ENCODE results near the gene PRAME.
"Not testable (repeated sequence)": the region's sequence is repeated elsewhere in the genome, so short reads cannot be mapped to it uniquely, and the experiment has no call there.

Gene PRAME

DNA sequence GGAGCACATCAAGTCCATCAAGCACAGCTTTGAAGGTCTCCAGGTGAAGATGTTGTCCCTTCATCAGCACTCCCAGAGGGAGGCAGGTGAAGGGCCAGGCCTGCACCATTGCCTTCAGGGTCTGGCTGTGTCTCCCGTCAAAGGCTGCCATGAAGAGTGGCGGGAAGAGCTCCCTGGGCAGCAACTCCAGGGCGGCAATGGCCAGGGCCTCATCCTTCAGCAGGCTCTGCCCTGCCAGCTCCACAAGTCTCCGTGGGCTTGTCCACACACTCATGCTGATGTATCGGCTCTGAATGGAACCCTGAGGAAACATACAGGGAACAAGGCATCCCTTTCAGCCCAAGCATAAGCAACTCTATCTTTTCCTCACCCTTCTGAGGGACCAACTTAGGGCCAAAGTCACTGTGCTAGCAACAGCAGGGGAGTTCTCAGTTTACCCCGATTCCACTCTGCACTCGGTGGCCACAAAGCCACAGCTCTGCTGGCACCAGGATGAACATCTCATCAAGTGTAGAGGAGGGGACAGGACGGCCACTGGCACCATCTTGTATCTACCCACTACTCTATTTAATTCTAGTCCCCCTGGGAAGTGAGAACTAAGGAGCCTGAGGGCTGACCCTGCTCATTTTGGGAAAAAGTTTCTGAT, 8.2 kb downstream of the PRAME start:
- DNase-seq (ENCODE audit: low spot score) = no peak

DNA sequence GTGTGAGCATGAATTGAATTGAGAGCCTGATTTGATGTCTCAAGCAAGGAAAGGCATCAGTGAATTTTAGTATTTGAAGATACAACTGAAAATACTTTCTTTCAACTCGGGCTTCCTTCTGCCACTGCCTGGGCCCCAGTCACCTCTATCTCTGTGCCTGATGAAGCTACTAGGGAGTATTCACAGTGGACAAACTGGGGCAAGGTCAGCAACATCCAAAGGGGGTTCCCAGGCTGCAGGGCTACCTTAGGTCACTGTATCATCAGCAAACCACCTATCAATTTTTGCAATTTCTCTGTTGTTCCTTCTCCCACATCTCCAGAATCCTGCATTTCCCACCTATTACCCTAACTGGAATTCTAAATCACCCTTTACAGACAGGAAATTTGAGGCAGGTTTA, 10.2 kb downstream of the PRAME start:
- no peak for DNase-seq (ENCODE audit: low spot score)

DNA sequence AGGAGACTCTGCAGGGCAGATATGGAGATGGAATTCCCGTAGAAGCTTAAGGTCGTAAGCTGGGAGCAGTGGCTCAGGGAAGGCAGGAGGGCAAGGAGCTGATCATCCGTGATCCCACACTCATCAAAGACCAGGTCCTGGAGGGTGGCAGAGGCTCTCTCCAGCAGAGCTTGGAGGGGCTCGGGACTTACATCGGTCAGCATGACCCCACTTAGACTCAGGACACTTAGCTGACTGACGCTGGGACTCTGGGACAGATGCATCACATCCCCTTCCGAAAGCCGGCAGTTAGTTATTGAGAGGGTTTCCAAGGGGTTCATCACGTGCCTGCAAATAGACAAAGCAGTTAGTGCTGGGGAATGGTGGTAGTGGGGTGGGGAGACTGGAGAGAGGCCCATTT, 10.7 kb downstream of the PRAME start:
- no peak for DNase-seq (ENCODE audit: low spot score)

DNA sequence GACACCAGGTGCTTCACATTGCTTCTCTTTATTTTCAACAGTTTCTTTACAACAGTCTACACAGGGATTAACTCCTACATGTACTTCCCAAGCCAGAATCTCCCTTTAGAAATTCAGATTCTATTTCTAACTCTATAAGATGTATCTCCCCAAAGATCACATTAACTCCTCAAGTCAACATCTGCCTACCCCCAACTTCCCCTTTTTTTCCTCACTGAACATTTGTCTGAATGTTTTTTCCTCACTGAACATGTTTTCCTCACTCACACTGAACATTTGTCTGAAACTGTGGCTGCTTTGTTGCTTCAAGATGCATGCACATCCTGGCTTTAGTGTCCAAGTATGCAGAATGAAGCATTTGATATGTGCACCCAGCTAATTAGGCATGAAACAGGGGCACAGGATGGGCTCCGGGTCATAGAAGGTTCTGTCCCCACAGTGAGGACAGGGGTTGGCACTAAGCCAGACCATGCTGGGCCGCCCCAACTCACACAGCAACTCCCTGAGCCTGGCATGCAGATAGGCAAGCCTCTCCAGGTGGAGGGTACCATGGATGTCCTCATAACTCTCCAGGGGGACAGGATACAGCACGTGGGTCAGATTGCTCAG, 11.3 kb downstream of the PRAME start:
- no peak for DNase-seq (ENCODE audit: low spot score)

DNA sequence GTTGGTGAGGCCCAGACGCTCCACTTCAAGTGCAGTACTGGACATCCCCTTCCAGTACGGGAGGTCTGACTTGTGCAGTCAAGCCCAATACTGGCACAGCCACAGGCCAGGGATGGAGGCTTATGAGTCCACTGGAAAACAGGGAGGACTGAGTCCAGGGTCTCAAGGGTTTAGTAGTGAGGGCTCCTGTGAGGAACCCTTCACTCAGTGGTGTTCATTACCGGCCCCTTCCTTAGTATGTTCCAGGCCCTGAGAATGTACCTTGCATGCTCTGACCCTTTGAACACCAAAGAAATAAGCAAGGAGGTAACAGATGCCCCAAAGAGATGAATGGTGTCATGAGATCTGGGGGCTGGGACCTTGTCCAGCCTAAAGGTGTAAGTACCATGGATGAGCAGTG, 11.8 kb downstream of the PRAME start:
- DNase-seq (ENCODE audit: low spot score) = no peak

DNA sequence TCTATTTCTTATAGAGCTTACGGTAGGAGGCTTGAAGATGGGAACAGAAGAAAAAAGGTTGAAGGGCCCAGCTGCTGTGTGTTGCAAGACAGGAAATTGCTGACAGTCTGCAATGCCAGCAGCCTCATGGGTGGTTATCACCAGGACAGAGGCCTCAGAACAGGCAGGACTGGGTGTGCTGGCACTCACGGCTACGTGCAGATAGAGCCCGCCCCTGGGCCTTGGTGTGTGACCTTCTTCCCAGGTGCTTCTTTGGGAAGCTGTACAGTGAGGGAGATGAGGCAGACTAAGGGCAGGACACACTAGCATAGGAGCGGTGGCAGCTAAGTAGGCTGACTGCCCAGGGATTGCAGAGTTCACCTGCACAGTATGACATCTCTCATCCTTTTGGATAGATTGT, 12.6 kb downstream of the PRAME start:
- DNase-seq (ENCODE audit: low spot score) = no peak

DNA sequence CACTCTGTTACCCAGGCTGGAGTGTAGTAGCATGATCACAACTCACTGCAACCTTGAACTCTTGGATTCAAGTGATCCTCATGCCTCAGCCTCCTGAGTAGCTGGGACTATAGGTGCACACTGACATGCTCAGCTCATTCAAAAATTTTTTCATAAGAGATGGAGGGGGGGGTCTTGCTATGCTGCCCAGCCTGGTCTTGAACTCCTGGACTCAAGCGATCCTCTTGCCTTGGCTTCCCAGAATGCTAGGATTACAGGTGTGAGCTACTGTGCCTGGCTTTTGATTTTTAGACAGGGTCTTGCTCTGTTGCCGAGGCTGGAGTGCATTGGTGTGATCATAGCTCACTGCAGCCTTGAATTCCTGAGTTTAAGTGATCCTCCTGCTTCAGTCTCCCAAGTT, 14.0 kb downstream of the PRAME start:
- no peak for DNase-seq (ENCODE audit: low spot score)

DNA sequence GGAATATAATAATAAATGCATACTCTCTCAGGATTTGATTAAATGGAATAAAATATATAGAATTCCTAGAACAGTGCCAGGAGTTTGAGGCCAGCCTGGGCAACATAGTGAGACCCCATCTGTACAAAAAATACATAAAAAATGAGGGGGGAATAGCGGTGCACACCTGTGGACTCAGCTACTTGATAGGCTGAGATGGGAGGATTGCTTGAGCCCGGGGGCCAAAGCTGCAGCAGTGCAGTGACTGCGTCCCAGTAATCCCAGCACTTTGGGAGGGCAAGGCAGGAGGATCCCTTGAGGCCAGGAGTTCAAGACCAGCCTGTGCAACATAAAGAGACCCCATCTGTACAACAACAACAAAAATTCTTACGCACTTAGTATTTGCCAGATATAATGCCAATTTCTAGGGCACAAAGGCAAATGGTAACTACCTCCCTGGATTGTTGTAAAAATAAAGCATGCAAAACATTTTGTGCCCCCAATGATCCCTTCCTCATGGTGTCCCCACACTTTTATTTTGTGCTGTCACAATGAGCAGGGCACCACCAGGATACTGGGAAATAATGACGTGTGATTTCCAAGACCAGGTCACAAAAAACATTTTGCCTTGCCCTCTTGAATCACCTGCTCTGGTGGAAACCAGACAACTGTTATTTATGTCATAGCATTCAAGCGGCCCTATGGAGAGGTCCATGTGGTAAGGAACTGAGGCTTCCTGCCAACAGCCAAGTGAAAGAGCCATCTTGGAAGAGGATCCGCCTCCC, 20.7 kb downstream of the PRAME start:
- no peak for DNase-seq (ENCODE audit: low spot score)

DNA sequence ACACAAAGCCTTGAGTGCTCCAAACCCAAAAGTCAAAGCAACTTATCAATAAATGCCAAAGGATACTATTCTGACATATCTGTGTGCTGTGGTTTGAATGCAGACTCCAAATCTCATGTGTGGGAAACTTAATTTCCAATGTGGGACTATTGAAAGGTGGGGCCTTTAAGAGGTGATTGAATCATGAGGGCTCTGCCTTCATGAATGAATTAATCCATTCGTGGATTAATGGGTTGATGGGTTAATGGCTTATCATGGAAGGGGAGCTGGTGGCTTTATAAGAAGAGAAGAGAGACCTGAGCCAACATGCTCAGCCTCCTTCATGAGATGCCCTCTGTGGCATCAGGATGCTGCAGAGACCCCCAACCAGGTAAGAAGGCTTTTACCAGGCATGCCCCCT, 22.1 kb downstream of the PRAME start:
- DNase-seq (ENCODE audit: low spot score) = no peak

DNA sequence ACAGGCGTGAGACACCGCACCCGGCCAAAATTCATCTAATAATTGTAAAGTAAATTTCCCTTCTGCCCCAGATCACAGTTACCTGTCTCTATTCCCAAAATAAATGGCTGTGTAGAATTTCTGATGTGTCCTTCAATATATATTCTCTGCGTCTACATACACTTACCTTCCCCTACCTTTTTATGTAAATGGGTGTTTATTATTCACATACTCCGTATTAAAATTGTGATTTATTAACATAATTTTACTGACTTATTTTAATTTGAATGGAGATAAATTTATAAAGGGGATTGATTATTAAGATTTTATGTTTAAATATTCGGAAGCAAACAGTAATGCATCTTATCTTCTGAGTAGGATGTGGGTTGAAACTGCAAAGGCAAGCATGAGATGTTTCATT, 22.6 kb downstream of the PRAME start:
- no peak for DNase-seq (ENCODE audit: low spot score)

DNA sequence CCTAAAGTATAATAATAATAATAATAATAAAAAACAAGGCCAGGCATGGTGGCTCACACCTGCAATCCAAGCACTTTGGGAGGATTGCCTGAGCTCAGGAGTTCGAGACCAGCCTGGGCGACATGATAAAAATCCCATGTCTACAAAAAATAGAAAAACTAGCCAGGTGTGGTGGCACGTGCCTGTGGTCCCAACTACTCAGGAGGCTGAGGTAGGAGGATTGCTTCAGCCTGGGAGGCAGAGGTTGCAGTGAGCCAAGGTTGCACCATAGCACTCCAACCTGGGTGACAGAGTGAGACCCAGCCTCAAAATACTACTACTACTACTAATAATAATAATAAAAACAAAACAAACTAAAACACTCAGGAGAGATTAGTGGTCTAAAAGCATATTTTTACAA, 23.4 kb downstream of the PRAME start:
- DNase-seq (ENCODE audit: low spot score) = no peak

DNA sequence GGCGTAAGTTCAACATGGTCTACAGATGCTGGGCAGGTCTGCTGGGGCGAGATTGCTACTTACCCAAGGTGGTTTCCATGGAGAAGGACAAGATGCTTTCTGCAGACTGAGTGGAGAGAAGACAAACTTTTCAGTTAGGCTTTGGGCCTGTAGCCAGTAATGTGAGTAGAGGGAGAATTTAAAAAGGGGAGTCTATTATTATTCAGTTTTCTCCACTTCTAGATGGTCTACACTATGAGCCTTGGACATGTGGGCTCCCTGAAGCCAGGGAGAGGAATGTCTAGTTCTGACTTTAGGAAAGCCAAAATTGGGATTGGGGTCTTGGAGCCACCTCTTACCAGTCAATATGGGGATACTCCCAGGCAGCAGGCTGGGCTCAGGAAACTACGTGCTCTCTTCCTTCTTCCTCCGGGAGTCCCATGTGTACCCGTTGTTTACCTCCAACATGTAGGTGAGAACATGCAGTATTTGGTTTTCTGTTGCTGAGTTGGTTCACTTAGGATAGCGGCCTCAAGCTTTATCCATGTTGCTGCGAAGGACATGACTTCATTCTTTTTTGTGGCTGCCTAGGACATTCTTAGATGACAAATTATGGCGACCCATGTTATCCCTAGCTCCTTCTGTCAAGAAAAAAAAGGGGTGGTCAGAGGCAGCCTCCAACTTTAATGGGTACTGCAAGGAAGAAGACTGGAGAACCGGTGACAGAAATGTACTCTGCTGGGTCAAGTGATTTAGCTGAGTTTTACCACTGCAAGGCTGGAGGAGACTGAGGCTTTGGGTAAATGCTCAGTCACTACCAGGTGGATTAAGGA, 24.3 kb downstream of the PRAME start:
- no peak for DNase-seq (ENCODE audit: low spot score)

DNA sequence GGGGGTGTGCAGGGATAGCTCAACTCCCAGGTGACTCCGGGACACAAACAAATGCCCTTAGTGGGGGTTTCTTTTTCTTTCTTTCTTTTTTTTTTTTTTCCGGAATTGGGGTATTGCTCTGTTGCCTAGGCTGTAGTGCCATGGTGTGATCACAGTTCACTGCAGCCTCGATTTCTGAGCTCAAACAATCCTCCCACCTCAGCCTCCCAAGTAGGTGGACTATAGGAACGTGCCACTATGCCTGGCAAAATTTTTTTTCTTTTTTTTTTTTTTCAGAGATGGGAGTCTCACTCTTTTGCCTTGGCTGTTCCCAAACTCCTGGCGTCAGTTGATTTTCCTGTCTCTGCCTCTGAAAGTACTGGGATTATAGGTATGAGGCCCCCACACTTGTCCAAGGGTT, 25.2 kb downstream of the PRAME start:
- no peak for DNase-seq (ENCODE audit: low spot score)

DNA sequence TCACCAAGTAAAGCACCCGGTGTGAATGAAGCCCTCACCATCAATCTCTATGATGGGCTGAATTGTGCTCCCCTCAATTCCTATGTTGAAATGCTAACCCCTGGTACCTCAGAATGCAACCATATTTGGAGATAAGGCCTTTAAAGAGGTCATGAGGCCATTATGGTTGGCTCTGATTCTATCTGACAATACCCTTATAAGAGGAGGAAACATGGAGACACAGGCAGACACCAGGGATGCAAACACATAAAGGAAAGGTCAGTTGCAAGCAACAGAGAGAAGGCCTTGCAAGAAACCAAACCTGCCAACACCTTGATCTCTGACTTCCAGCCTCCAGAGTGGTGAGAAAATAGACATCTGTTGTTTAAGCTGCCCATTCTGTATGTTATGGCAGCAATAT, 25.6 kb downstream of the PRAME start:
- no peak for DNase-seq (ENCODE audit: low spot score)

DNA sequence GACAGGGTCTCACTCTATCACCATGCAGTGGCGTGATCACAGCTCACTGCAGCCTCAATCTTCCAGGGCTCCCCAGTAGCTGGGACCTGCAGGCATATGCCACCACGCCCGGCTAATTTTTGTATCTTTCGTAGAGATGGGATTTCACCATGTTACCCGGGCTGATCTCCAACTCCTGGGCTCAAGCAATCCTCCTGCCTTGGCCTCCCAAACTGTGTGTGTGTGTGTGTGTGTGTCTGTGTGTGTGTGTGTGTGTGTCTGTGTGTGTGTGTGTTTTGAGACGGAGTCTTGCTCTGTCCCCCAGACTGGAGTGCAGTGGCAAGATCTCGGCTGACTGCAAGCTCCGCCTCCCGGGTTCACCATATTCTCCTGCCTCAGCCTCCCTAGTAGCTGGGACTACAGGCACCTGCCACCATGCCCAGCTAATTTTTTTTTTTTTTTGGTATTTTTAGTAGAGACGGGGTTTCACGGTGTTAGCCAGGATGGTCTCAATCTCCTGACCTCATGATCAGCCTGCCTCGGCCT, 26.5 kb downstream of the PRAME start:
- not testable (repeated sequence) for DNase-seq (ENCODE audit: low spot score)

DNA sequence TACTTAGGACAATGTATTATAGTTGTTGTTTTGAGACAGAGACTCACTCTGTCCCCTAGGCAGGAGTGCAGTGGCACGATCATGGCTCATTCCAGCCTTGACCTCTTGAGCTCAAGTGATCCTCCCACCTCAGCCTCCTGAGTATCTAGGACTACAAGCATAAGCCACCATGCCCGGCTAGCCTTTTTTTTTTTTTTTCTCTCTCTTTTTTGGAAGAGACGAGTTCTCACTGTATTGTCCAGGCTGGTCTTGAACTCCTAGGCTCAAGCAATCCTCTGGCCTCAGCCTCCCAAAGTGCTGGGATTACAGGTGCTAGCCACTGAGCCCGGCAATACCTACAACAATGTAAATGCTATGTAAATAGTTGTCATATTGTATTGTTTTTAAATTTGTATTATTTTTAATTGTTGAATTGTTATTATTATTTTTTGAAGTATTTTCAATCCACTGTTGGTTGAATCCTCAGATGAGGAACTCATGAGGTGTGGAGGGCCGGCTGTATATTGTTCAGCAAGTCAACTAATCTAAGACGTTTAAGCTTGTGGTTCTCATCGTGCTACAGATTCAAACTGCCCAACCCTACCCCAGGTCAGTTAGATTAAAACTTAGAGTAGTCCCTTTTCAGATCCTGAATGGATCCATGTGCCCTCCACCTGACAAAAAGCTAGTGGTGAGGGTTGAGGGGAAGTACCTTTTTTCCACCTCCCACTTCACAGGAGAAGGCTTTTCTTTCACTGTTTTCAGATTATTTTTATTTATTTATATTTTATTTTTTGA, 27.1 kb downstream of the PRAME start:
- DNase-seq (ENCODE audit: low spot score) = no peak

DNA sequence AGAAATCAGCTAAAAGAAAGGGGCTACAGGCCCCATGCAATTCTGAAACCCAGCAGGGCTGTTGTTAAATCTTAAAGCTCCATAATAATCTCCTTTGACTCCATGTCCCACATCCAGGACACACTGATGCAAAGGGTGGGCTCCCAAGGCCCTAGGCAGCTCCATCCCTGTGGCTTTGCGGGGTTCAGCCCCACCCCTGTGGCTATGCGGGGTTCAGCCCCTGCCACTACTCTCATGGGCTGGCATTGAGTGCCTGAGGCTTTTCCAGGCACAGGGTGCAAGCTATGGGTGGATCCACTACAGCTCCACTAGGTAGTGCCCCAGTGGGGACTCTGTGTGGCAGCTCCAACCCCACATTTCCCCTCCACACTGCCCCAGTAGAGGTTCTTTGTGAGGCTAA, 30.3 kb downstream of the PRAME start:
- DNase-seq (ENCODE audit: low spot score) = no peak

DNA sequence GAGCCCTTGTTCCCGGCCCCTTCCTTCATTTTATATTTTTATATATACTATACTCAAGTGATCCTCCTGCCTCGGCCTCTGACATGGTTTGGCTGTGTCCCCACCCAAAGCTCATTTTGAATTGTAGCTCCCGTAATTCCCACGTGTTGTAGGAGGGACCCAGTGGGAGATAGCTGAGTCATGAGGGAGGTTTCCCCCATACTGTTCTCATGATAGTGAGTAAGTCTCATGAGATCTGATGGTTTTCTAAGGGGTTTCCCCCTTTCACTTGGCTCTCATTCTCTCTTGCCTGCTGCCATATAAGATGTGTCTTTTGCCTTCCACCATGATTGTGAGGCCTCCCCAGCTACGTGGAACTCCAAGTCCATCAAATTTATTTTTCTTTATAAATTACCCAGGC, 31.8 kb downstream of the PRAME start:
- DNase-seq (ENCODE audit: low spot score) = no peak

DNA sequence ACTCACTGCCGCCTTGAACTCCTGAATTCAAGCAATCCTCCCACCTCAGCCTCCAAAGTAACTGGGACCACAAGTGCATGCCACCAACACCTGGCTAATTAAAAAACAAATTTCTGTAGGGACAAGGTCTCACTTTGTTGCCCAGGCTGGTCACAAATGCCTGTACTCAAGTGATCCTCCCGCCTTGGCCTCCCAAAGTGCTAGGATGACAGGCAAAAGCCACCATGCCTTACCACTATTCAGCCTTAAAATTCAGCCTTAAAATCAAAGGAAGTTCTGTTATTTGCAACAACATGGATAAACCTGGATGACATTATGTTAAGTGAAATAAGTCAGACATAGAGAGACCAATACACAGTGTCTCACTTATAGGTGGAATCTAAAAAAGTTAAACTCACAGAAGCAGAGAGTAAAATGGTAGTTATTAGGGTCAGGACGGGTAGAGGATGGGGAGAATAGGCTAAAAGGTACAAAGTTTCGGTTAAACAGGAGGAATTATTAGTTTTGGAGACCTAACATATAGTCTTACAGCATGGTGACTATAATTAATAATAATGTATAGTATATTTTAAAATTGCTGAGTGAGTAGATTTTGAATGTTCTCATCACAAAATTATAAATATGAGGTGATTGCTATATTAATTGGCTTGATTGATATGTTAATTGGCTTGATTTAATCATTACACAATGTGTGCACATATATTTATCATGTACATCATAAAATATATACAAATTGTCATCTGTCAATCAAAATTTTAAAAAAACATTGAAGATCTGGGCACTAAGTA, 32.7 kb downstream of the PRAME start:
- DNase-seq (ENCODE audit: low spot score) = no peak

DNA sequence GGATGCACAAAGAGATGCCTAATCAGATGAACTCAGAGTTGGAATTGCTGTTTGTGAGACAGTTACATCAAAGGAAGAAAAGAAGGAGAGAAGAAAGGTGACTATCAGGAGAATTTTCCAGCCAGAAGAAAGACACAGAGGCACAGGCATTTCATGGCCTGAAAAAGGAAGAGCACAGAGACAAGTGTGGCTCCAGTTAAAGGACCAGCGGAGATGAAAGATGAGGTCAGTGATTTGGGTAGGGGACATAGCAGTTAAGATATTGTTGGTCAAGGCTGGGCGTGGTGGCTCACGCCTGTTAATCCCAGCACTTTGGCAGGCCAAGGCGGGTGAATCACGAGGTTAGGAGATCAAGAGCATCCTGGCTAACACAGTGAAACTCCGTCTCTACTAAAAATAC, 35.6 kb downstream of the PRAME start:
- DNase-seq (ENCODE audit: low spot score) = no peak

DNA sequence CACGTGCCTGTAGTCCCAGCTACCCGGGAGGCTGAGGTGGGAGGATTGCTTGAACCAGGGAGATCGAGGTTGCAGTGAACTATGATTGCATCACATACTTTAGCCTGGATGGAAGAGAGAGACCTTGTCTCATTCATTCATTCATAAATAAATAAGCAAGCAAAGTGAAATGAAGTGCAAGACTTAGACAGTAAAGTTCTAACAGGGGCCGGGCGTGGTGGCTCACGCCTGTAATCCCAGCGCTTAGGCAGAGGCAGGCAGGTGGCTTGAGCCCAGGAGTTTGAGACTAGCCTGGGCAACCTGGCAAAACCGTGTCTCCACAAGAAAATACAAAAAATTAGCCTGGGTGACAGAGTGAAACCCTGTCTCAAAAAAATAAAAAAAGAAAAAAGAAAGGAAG, 37.4 kb downstream of the PRAME start:
- no peak for DNase-seq (ENCODE audit: low spot score)
